Vagina (tissue), 2 donors: ENCODE results near the gene GFOD1. TPM values are rescaled to one million over a fixed set of nuclear protein-coding genes. Genes with fewer than 3 reads are reported as not detected.

Experiments used
- DNase-seq, 2 donors: peaks; one replicate each; pipeline ENCODE4 v3.0.0-alpha.2; 2017; ENCODE audit errors: extremely low spot score in 2 of 2
- H3K27ac ChIP-seq: fragments of 200-600 bp; sonication (generic); one replicate; pipeline ENCODE4 v1.5.1; 2019
- H3K27me3 ChIP-seq: fragments of 200-600 bp; sonication (generic); one replicate; pipeline ENCODE4 v1.5.1; 2019
- H3K36me3 ChIP-seq, 2 donors: fragments of 200-600 bp; sonication (generic); one replicate each; pipeline ENCODE4 v1.5.1; 2017 to 2019
- H3K4me1 ChIP-seq: fragments of 200-600 bp; sonication (generic); one replicate; pipeline ENCODE4 v1.5.1; 2019
- H3K4me3 ChIP-seq, 2 donors: fragments of 200-600 bp; sonication (generic); 1 replicate in 1 of 2; 2 replicates in 1 of 2; pipeline ENCODE4 v1.5.1; 2016 to 2019
- H3K9me3 ChIP-seq: fragments of 200-600 bp; sonication (generic); one replicate; pipeline ENCODE4 v1.5.1; 2019
- POLR2A ChIP-seq, 2 donors: fragments of 450-650 bp; IDR thresholded peaks; one replicate each; pipeline ENCODE4 v1.6.1; 2017; ENCODE audit warnings: antibody characterized with exemption in 2 of 2, mild to moderate bottlenecking in 2 of 2, moderate library complexity in 2 of 2
- POLR2AphosphoS5 ChIP-seq, 2 donors: sonication (generic); formaldehyde crosslinking; IDR thresholded peaks; one replicate each; pipeline ENCODE4 v1.9.0; 2017; ENCODE audit warnings: antibody characterized with exemption in 2 of 2, mild to moderate bottlenecking in 2 of 2, low read depth in 1 of 2; ENCODE audit not compliant: insufficient read depth in 1 of 2
- intact Hi-C: fragments of 100-400 bp; cut with DNase I; formaldehyde crosslinking; loops from one replicate; pipeline ENCODE4 v1.15.1; 2023
- total RNA-seq: library from RNA; depleted of rRNA; stranded (reverse); fragments of >200 nt; gene quantifications from one replicate; pipeline ENCODE4 v1.2.3, GENCODE V29; 2016
- TF ChIP-seq, protein P1 (sequence below), 3 experiments: fragments of 450-650 bp in 2 of 3; fragments of 200-600 bp in 1 of 3; sonication (generic) in 1 of 3; IDR thresholded peaks; one replicate each; pipeline ENCODE4 v1.5.1; 2017 to 2019; ENCODE audit warnings: antibody characterized with exemption in 3 of 3, mild to moderate bottlenecking in 2 of 3, moderate library complexity in 2 of 3

The GFOD1 gene
- total RNA-seq, 1 donor from 2014 or later = 16.9 TPM

DNA sequence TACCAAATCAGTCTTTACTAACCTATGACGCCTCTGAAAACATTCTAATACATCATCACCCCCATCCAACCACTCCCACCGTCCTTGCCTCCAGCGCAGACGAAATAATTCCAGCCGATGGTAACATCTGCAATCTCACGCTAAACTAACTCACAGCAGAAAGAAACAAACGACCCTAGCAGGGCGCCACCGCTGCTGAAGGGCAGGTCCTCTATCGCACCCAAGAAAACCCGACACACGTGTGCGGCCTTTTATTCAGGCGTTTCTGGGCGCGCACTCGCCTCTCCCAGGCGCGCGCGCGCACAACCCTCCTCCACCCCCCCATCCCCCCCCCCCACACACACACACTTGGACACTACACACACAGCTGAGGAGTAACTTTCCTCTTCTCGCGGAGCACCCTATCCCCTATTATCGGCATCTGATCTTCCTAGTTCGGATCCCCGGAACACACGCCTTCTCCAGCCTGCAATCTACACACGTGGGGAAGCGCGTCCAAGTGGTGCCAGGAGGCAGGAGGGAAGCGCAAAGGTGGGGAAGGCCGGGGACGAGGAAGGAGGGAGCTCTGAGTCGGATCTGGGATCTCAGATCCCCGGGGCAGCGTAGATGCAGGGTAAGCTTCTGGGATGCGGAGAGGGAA, 1.4 kb downstream of the GFOD1 start:
- intact Hi-C loops = loop anchor here (10.0 kb wide), 1 partner anchor 111 kb away; no protein-coding TSS in a partner anchor
- peaks cover 33% of the 10 kb centered on the region for H3K4me1 ChIP-seq
- DNase-seq = no peak
- H3K36me3 ChIP-seq = no peaks in the 10 kb centered on the region
- H3K9me3 ChIP-seq = no peaks in the 10 kb centered on the region
- peak overlapping the region; percentile 82 for H3K27ac ChIP-seq
- TF ChIP-seq POLR2AphosphoS5 (IDR thresholded peaks at IDR 0.05; ENCODE audit: insufficient read depth in 1 of 2, low read depth in 1 of 2) (no peak), POLR2A (IDR thresholded peaks at IDR 0.05) (no peak)
- TF ChIP-seq, protein P1, sequence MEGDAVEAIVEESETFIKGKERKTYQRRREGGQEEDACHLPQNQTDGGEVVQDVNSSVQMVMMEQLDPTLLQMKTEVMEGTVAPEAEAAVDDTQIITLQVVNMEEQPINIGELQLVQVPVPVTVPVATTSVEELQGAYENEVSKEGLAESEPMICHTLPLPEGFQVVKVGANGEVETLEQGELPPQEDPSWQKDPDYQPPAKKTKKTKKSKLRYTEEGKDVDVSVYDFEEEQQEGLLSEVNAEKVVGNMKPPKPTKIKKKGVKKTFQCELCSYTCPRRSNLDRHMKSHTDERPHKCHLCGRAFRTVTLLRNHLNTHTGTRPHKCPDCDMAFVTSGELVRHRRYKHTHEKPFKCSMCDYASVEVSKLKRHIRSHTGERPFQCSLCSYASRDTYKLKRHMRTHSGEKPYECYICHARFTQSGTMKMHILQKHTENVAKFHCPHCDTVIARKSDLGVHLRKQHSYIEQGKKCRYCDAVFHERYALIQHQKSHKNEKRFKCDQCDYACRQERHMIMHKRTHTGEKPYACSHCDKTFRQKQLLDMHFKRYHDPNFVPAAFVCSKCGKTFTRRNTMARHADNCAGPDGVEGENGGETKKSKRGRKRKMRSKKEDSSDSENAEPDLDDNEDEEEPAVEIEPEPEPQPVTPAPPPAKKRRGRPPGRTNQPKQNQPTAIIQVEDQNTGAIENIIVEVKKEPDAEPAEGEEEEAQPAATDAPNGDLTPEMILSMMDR (IDR thresholded peaks at IDR 0.05) = no peak
- H3K27me3 ChIP-seq = no peaks in the 10 kb centered on the region
- peak overlapping the region; percentile 63 to 83 for H3K4me3 ChIP-seq

DNA sequence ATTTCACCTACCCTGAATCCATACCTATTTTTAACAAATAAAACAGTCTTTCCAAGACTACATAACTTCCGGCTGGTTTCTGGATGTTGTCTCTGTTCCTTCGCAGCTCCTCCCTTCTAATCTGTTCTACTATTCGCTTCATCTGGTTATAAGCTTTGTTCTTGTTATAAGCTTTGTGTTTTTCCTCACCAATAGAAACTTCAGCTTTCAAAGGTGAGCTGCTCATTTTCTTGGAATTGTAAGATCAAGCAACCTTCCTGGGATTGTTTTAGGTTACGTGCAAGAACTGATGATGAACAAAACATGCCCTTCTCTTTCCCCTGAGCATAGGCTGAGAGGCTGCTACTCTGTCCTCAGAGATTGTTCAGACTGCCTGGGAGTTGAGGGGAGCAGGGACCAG, 2.1 kb downstream of the GFOD1 start:
- Histone ChIP-seq H3K36me3 (no peaks in the 10 kb centered on the region), H3K9me3 (no peaks in the 10 kb centered on the region), H3K27ac (no peak overlapping the region), H3K4me3 (peak overlapping the region; percentile 63 to 83), H3K4me1 (peaks cover 39% of the 10 kb centered on the region), H3K27me3 (no peaks in the 10 kb centered on the region)
- TF ChIP-seq POLR2AphosphoS5 (IDR thresholded peaks at IDR 0.05; ENCODE audit: insufficient read depth in 1 of 2, low read depth in 1 of 2) (no peak), POLR2A (IDR thresholded peaks at IDR 0.05) (no peak)
- TF ChIP-seq, protein P1 (IDR thresholded peaks at IDR 0.05) = no peak
- intact Hi-C loops = loop anchor here (10.0 kb wide), 1 partner anchor 111 kb away; no protein-coding TSS in a partner anchor
- no peak for DNase-seq

DNA sequence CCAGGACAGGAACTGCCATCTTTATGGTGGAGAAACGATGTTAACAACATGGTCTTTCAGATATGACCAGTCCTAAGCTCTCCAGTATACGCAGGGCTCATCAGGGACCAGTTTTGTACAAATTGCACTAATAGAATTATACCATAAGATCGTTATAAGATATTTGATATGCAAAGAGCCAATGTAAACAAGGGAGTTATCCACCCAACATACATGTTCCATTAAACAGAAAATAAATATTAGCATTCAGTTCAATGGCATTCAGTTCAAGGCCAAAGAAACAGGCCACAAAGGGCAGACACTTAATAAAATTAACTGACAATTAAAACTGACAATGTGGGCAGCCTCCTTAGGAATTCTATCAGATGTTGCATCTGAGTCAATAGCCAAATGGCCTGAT, 2.6 kb downstream of the GFOD1 start:
- peaks cover 44% of the 10 kb centered on the region for H3K4me1 ChIP-seq
- no peaks in the 10 kb centered on the region for H3K36me3 ChIP-seq
- H3K9me3 ChIP-seq = no peaks in the 10 kb centered on the region
- H3K27ac ChIP-seq = no peak overlapping the region
- DNase-seq = no peak
- intact Hi-C loops = loop anchor here (10.0 kb wide), 1 partner anchor 110 kb away; no protein-coding TSS in a partner anchor
- H3K27me3 ChIP-seq = no peaks in the 10 kb centered on the region
- peak overlapping the region; percentile 63 to 83 for H3K4me3 ChIP-seq
- TF ChIP-seq, protein P1 (IDR thresholded peaks at IDR 0.05) = no peak

DNA sequence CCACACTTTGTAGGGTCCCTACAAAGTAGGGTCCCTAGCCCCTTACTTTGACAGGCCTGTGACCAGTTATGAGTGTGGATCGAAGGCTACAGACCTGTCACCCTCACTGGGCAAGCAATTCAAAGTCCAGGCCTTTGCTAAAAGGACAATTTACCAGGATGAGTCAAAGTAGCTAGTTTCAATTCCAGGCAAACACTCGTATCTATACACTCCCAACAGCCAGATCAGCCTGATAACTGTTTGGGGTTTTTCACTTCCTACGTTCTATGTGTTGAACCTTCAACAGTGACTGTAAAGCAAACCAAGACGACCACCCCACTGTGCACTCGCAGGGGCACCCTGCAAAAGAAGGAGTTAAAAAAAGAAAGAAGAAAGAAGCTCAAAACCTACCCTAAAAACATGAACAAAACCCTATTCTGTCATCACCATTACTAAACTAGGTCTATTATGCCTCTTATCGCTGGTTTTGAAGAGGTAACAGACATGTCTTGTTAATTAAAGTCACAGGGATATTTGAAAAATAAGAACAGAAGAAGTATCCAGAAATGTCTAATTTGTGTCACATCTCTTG, 3.2 kb downstream of the GFOD1 start:
- no peak overlapping the region for H3K27ac ChIP-seq
- TF ChIP-seq POLR2AphosphoS5 (IDR thresholded peaks at IDR 0.05; ENCODE audit: insufficient read depth in 1 of 2, low read depth in 1 of 2) = no peak
- H3K4me3 ChIP-seq = peak overlapping the region; percentile 63 to 83
- no peaks in the 10 kb centered on the region for H3K36me3 ChIP-seq
- no peak for DNase-seq
- H3K4me1 ChIP-seq = peaks cover 47% of the 10 kb centered on the region
- no peaks in the 10 kb centered on the region for H3K9me3 ChIP-seq
- intact Hi-C loops = loop anchor here (10.0 kb wide), 1 partner anchor 109 kb away; no protein-coding TSS in a partner anchor
- no peaks in the 10 kb centered on the region for H3K27me3 ChIP-seq

DNA sequence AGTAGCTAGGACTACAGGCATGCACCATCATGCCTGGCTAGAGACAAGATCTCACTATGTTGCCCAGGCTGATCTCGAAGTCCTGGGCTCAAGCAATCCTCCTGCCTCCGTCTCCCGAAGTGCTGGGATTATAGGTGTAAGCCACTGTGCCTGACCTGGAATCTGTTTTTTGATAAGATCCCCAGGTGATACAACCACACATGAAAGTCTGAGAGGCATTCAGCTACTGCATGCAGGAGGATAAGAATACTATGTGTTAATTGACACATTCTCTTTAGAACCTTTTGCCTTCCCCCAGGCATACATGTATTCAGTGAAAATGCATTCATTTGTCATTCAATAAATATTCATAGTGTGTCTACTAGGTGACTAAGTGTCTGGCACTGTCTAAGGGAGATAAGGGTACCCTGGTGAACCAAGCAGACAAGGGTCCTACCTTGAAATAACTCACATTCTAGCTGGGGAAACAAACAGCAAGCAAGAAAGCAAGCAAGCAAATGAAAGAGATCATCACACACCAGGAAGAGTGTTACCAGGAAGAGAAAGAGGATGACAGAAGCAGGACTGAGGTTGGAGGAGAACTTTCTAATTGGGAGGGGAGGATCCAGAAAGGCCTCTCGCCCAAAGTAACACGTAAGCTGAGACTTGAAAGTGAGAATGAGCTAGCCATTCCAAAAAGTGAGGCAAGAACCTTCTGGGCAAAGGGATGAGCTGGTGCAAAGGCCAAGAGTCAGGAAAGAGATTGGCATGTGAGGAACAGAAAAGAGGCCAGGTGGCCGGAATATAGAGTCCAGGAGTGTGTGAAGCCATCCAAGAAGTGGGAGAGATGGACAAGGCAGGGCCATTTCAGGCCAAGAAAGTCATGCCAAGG, 6.5 kb downstream of the GFOD1 start:
- Histone ChIP-seq H3K4me1 (peaks cover 39% of the 10 kb centered on the region), H3K27ac (no peak overlapping the region), H3K27me3 (no peaks in the 10 kb centered on the region), H3K9me3 (no peaks in the 10 kb centered on the region), H3K4me3 (no peak overlapping the region), H3K36me3 (no peaks in the 10 kb centered on the region)
- DNase-seq = no peak
- TF ChIP-seq POLR2AphosphoS5 (IDR thresholded peaks at IDR 0.05; ENCODE audit: insufficient read depth in 1 of 2, low read depth in 1 of 2) = no peak
- no peak for TF ChIP-seq POLR2A (IDR thresholded peaks at IDR 0.05)
- TF ChIP-seq, protein P1 (IDR thresholded peaks at IDR 0.05) = no peak
- intact Hi-C loops = loop anchor here (10.0 kb wide), 1 partner anchor 106 kb away; no protein-coding TSS in a partner anchor
